NCI-H2171 treated with DMSO at 0.1 percent for 48 hours (cell line): Measurements from ENCODE around the gene ACE.

Experiments
- DNase-seq: peaks from one replicate; lab custom pipeline; 2025; lab: John Stamatoyannopoulos, UW

ACE gene

DNA sequence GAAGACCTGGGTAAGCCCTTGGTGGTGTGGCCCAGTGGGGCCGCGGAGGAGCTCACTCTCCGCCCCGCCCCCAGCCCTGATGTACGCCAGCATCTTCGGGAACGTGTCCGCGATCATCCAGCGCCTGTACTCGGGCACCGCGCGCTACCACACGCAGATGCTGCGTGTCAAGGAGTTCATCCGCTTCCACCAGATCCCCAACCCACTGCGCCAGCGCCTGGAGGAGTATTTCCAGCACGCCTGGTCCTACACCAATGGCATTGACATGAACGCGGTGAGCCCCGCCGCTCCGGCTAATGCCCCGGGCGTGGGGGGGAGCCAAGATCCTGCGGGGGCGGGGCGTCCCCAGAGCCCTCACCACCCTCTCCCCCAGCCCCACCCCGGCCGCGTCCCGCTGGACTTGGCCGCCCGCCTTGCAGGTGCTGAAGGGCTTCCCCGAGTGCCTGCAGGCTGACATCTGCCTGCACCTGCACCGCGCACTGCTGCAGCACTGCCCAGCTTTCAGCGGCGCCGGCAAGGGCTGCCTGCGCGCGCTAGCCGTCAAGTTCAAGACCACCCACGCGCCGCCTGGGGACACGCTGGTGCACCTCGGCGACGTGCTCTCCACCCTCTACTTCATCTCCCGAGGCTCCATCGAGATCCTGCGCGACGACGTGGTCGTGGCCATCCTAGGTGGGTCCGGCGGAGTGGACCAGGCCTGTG, 61.3 kb downstream of the ACE start:
- no peak for DNase-seq

DNA sequence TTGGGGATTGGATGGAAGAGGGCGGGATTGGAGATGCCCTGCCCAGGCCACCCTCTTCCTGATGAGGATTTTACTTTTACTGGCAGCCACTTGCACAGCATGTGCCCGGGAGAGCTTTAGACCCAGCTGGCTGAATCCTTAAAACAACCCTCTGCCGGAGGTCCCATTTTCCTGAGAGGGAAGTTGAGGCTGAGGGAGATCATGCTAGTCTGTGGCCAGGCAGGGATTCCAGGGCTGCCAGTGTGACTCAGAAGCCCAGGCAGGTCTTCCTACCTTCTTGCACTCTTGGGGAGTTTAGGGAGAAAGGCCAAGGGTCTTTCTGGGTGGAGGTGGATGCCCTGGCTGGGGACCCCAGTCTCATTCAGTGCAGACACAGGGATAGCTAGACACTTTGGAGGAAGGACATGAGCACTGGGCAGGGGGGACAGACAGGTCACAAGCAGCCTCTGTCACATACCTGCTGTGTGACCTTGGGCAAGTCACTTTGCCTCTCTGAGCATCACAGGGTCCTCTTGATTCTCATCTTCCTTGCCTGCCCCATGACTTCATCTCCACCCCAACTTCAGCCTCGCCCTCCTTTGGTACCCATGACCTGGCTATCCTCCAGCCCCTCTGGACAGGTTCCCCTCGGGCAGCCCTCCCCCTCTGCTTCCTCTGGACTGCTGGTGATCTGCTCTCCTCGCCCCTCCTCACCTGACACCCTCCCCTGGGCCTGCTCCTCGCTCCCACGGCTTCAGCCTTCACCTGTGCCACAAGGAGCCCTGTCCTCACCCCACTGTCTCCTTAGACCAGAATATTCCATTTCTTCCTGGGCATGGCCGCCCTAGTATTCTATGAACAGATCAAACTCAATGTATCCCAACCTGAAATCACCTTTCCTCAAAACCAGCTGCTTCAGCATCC, 62.1 kb downstream of the ACE start:
- no peak for DNase-seq

DNA sequence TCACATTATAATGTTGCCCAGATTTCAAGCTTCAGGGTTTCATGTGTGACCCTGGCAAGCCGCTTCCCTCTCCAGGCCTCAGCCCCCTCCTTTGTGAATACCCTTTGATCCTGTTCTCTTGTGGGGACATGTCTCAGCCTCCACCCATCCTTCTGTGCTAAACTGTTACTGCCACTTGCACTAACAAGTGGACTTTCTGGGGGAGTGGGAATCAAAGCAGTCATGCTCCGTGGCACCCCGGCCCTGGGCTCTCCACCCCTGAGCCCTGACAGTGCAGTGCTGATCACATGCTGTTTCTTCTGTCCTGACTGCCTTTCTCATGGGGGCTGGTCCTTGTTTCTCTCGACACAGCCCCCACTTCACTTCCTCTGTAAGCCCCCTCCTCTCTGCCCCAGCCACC, 63.7 kb downstream of the ACE start:
- no peak for DNase-seq

DNA sequence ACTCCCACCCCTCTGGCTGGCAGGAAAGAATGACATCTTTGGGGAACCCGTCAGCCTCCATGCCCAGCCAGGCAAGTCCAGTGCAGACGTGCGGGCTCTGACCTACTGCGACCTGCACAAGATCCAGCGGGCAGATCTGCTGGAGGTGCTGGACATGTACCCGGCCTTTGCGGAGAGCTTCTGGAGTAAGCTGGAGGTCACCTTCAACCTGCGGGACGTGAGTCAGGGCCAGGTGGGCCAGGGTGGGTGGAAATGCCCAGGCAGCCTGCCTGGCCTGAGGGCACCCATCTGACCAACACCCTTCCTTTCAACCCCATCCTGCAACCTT, 65.3 kb downstream of the ACE start:
- DNase-seq: no peak

DNA sequence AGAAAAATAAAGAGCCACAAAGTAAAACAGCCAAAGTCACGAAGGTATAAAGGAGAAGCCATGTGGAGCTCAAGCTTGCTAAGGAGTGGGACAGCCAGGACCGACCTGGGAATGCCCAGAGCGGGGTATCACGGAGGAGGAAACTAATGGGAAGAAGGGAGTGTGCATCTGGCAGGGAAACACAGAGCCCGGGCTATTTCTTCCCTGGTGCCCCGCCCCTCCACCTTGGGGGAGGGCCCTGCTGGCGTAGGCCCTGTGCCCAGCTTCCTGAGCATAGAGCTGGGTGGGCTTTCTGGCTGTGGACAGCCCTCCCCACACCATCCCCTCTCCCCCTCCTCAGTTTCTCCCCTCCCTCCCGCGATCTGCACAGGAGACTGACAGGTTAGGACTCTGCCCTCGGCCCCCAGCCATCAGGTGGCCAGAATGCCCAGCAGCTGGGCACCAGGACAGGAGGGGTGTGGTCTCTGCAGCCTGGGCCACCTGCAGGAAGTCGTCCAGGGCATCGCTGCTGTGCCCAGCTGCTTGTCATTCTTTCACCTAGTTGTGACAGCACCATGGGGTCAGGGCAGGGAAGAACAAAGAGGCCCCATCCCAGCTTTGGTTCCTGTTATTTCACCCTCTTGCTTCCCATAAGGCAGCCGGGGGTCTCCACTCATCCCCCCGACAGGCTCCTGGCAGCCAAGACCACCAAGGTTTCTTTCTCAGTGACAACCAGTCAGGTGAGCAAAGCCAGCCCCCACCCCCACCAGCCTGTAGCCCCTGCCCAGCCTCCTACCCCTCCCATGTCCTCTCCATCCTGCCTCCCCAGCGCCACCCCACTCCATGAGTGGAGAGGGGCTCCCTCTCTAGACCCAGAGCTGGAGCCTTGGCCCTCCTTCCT, 66.3 kb downstream of the ACE start:
- no peak for DNase-seq

DNA sequence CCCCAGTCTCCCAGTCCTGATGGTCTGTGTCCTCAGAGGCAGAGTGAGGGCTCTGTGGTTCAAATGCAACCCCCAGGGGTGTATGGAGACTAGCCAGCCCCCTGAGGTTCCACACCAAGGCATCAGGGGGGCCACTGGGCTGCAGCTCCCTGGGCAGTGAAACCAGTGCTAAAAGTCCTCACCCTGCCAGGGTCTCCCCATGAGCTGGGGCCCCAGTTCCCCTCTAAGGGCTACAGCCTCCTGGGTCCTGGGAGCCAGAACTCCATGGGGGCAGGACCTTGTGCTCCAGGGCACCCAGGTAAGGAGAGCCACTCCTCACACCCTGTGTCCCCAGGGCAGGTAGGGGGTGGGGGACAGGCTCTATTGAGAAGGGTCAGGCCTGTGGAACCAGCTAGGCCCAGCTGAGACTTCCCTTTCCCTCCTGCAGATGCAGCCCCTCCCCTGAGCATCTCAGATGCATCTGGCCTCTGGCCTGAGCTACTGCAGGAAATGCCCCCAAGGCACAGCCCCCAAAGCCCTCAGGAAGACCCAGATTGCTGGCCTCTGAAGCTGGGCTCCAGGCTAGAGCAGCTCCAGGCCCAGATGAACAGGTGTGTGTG, 67.1 kb downstream of the ACE start:
- no peak for DNase-seq

DNA sequence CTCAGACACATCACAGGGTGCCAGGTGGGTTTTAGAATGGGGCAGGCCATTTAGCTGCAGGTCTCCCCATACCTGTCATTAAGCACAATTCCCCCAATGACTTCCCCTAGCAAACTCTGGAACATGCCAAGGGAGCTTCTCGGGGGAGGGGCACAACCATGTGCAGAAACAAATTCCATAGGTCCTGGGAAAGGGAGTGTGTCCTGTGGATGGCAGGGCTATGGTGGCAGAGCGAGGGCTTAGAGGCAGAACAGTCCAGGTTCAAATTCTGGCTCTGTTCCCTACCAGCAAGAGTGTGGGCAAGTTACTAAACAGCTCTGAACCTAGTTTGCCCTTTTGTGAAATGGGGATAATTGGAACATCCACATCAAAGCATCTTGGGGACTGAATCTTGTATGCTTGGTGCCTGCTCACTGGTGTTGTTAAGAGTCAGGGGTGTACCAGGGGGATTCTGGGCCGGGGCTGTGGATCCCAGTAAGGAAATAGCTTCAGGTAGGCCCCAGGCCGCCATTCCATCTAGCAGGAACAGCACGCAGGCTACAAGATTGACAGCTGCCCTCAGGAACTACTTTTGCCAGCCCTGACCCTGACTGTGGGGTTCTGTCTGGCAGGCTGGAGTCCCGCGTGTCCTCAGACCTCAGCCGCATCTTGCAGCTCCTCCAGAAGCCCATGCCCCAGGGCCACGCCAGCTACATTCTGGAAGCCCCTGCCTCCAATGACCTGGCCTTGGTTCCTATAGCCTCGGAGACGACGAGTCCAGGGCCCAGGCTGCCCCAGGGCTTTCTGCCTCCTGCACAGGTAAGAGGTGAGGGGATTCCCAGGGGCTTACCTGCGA, 67.8 kb downstream of the ACE start:
- DNase-seq: no peak

DNA sequence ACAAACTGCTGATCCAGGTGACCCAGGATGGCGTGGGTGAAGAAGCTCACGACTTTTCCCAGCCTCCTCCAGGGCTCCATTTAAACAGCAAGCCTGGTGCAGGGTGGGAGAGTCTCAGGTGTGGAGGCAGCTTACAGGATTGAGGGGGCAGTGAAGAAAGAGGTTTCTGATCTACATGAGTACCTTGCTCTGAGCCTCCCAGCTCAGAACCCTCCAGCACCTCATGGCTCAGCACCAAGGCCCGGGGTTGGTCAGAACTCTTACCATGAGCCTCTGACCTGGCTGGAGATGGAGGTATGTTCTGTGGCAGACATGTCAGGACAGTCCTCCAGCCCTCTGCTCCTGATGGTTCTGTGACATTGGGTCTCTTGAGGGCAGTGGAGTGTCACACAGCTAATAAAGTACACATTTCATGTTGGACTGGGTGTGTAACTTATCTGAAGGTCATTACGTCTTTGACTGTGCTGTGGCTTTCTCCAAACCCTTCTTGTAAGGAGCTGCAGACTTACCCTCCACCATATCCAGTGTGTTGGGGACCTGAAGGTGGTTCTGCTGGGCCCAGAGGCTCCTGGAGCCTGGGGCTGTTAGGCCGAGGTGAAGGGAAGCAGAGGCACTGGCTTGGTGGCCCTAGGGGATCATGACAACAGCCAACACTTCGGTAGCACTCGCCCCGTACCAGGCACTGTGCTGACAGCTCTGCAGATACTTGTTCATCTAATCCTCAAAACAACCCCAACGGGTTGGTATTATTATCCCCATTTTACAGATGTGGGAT, 69.6 kb downstream of the ACE start:
- no peak for DNase-seq

DNA sequence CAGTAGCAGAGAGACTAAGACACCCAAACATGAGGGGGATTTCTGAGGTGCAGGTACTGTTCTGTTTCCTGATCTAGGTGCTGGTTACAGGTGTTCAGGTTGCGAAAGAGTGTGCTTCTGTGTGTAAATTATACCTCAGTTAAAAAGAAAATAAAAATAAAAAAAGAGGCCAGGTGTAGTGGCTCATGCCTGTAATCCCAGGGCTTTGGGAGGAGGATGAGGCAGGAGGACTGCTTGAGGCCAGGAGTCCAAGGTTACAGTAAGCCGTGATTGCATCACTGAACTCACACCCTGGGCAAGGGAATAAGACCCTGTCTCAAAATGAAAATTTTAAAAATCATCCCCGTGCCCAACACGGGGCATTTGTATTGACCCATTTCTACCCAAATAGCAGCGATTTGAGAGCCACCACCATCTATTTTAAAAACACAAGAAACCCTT, 70.2 kb downstream of the ACE start:
- no peak for DNase-seq
